GM21423 (cell line): Measurements from ENCODE around the gene NCR1.
"Not testable (repeated sequence)": the region's sequence is repeated elsewhere in the genome, so short reads cannot be mapped to it uniquely, and the experiment has no call there.

Experiments used
- ATAC-seq: cut with Tn5 transposase; IDR thresholded peaks from one replicate; pipeline ENCODE4 v1.9.1; 2021; ENCODE audit warnings: mild to moderate bottlenecking, moderate library complexity; ENCODE audit not compliant: unreplicated experiment

NCR1 gene

GRCh38 chr19:54905803-54906511, at the start of gene NCR1:
TSS of gene NCR1 (plus strand) at chr19:54906148. CDS start at chr19:54906188, 40 bp downstream.
- no peak for ATAC-seq

DNA sequence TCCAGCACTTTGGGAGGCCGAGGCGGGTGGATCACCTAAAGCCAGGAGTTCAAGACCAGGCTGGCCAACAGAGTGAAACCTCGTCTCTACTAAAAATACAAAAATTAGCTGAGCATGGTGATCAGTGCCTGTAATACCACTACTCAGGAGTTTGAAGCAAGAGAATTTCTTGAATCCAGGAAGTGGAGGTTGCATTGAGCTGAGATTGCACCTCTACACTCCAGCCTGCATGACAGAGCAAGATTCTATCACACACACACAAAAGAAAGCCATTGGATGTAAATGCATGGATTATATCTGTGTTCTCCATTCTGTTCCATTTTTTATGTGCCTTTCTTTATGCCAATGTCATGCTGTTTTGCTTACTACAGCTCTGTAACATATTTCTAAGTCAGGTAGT, 47.5 kb upstream of the NCR1 start:
- ATAC-seq, result not testable (repeated sequence)

DNA sequence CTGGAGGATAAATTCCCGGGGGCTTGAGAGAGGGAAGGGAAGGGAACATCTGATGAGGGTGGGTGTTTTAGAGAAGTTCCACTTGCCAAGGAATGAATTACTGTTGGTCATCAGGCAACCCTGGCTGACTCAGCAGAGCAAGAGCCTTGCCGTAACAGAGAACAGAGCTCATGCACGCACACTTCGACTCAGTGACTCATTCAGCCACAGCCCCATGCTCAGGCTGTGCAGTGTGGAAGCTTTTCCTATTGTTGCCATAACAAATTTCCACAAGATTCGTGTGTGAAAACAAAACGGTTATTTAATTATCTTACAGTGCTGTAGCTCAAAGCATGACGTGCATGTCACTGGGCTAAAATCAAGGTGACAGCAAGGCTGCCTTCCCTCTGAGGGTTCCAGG, 46.5 kb upstream of the NCR1 start:
- ATAC-seq, result not testable (repeated sequence)

DNA sequence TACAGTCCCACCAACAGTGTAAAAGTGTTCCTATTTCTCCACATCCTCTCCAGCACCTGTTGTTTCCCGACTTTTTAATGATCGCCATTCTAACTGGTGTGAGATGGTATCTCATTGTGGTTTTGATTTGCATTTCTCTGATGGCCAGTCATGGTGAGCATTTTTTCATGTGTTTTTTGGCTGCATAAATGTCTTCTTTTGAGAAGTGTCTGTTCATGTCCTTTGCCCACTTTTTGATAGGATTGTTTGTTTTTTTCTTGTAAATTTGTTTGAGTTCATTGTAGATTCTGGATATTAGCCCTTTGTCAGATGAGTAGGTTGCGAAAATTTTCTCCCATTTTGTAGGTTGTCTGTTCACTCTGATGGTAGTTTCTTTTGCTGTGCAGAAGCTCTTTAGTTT, 42.5 kb upstream of the NCR1 start:
- ATAC-seq, result not testable (repeated sequence)

GRCh38 chr19:54871696-54872095, 34.3 kb upstream of the NCR1 start:
- no peak for ATAC-seq

GRCh38 chr19:54873990-54874389, 32.0 kb upstream of the NCR1 start, which contains the start of gene FCAR:
TSS of gene FCAR (plus strand) at chr19:54874235. CDS start at chr19:54874290, 55 bp downstream.
- no peak for ATAC-seq

GRCh38 chr19:54875506-54875905, 30.4 kb upstream of the NCR1 start:
- ATAC-seq, result no peak

GRCh38 chr19:54877471-54877870, 28.5 kb upstream of the NCR1 start:
- ATAC-seq, result no peak

DNA sequence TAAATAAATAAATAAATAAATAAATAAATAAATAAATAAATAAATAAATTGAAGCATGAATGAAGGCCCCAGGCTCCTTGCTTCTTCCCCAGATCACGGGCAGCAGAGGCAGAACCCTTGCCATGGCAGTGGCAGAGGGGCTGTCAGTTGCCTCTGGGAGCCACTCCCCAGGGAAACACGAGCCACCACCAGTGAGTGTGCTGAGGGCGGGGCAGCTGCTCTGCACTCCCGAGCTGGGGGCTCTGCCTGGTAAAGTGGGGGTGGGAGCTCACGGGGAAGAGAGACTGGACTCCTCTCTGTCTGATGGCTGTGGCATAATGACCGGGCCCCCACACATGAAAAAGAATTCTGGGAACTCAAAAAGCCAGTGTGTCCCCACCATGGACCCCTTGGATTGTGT, 24.1 kb upstream of the NCR1 start:
- ATAC-seq, result no peak

DNA sequence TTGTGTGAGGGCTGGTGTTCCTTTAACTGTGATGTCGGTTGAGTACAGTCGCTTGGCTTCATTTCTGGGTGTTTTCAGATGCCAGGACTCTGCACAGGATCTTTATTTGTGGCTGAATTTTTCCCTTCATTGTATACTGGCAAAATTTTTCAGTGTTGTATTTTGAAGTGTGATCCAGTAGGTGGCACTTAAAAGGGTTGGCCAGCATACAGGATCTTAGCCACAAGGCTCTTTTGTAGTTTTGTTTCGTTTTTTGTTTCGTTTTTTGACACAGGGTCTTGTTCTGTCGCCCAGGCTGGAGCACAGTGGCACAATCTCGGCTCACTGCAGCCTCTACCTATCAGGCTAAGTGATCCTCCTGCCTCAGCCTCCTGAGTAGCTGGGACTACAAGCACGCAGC, 23.2 kb upstream of the NCR1 start:
- no peak for ATAC-seq

GRCh38 chr19:54883228-54883627, 22.7 kb upstream of the NCR1 start:
- ATAC-seq, result no peak

DNA sequence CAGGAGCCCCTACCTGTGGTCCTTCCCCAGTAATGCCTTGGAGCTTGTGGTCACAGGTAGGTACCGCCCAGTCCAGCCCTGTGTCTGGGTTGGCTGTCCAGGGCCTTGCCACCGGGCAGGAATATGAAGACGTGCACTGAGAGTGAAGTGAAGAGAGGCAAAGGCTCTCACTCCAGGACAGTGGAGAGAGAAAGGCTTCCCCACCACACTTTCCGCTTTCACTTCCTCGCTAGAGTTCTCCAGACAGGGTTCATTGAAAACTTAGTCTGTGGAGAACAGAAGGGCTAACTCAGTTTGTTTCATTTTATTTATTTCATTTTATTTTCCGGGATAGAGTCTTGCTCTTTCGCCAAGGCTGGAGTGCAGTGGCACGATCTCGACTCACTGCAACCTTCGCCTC, 17.7 kb upstream of the NCR1 start:
- no peak for ATAC-seq

GRCh38 chr19:54889566-54889965, 16.4 kb upstream of the NCR1 start:
- no peak for ATAC-seq

DNA sequence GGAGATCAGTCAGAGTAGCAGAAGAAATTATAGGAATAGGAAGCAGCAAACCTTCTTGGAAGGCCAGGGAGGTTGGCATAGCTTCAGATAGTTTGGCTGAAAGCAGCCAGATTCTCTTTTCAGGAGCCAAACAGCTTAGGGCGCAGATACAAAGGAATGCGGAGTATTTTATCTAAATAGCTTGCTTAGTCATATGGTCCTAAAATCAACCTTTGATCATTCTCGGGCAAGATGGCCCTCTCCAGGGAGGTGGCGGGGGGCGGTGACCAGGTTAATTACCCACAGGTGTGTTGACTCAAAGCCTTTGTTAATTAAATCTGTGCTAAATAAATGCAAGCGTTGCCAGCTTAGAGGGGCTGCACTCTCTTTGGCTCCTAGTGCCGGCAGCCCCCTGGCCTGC, 12.5 kb upstream of the NCR1 start:
- ATAC-seq, result no peak

- ATAC-seq, result not testable (repeated sequence)
Observed at GRCh38 chr19:54894106-54894505, 11.8 kb upstream of the NCR1 start.

- ATAC-seq, result no peak
Observed at GRCh38 chr19:54896036-54896435, 9.9 kb upstream of the NCR1 start.

DNA sequence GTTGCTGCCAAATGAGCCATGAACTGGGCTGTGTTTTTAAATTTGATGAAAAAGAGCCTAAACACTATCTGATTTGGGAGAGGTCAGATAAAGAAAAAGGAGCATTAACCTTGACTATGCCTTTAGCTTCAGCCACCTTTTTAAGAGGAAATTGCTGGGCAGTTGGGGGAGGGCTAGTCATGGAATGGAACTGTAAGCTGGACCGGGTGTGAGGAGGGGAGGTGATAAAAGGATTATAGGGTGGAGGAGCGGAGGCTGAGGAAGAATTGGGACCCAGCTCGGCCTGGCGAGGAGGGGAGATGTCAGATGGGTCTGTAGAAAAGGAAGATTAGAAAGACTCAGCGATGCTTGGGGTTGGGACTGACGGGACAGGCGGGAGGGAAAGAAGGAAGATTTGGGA, 7.3 kb upstream of the NCR1 start:
- not testable (repeated sequence) for ATAC-seq

DNA sequence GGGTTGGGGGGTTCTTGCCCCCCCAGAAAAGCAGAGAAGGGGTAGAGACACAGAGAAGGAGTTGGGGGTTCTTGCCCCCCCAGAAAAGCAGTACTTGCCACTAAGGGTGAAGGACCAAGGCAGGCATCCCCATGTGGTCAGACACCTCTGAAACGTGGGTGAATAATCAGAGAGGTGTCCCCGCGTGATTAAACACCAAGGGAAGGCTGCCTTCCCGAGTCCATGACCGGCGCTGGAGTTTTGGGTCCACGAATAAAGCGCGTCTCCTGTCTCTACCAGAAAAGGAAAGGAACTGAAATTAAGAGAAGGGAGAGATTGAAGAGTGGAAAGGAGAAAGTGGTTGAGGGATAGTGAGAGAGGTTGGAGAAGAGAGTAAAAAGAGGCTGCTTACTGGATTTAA, 6.3 kb upstream of the NCR1 start:
- ATAC-seq, result not testable (repeated sequence)

GRCh38 chr19:54901153-54901552, 4.8 kb upstream of the NCR1 start:
- ATAC-seq, result not testable (repeated sequence)

DNA sequence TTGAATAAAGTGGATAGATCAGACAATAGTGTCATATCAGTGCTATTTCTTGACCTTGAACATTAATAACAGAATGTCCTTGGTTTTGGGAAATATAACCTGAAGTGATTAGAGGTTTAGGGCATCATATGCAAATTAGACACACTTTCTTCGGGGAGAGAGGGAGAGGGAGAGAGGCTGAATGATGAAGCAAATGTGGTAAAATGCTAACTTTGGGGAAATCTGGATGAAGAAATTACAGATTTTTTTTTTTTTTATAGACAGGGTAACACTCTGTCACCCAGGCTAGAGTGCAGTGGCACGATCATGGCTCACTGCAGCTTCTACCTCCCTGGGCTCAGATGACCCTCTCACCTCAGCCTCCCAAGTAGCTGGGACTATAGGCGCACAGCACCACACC, 3.9 kb upstream of the NCR1 start:
- no peak for ATAC-seq

DNA sequence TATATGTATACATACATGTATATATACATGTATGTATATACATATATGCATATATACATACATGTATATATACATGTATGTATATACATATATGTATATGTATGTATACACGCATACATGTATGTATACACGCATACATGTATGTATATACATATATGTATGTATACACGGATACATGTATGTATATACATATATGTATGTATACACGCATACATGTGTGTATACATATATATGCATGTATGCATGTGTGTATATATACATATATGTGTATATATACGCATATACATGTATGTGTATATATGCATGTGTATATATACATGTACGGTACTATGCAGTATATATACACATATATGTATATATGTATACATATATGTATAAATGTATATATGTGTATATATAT, 2.6 kb upstream of the NCR1 start:
- no peak for ATAC-seq

- ATAC-seq, result not testable (repeated sequence)
Observed at GRCh38 chr19:54904261-54904660, 1.7 kb upstream of the NCR1 start.

DNA sequence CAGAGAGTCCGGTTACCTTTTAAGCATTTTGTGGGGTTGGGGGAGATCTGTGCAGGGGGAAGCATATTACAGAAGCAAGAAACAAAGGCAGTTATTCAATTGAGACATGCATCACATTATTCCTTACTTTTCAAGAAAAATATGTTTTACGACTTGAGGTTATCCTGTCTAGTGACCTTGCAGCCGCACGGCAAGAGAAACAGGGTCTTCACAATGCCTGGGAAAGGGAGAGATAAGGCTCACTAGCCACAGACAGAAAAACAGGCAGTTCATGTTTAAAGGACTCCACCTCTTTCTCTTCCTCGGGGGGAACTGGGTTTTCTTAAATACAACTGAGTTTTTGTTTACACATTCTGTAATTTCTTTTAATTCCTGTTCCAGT, 536 bp upstream of the NCR1 start:
- ATAC-seq, result no peak
